Neural cell (in vitro differentiated cells): ENCODE measurements around the gene PAOX. TPM values are rescaled to one million over a fixed set of nuclear protein-coding genes. Genes with fewer than 3 reads are reported as not detected.

Experiments used
- H2AFZ ChIP-seq: fragments of 200-600, 300-800 bp; sonication (generic), shearing (Covaris generic); 2 replicates; pipeline ENCODE4 v1.6.0; 2014; ENCODE audit warnings: low read depth, mild to moderate bottlenecking, antibody characterized with exemption, low read length, moderate library complexity
- H3F3A ChIP-seq: fragments of 200-600 bp; shearing (Covaris generic); 2 replicates; pipeline ENCODE4 v1.6.1; 2016; ENCODE audit warnings: mild to moderate bottlenecking, moderate library complexity, mixed read lengths, antibody characterized with exemption, low read length; ENCODE audit not compliant: insufficient read depth, poor library complexity, severe bottlenecking
- H3K27ac ChIP-seq: fragments of 200-600, 300-800 bp; sonication (generic), shearing (Covaris generic); 2 replicates; pipeline ENCODE4 v1.5.1; 2014; ENCODE audit warnings: mild to moderate bottlenecking, low read length, moderate library complexity
- H3K27me3 ChIP-seq: fragments of 300-800, 200-600 bp; sonication (generic), shearing (Covaris generic); 2 replicates; pipeline ENCODE4 v1.6.0; 2014; ENCODE audit warnings: mild to moderate bottlenecking, low read depth, low read length, moderate library complexity; ENCODE audit not compliant: insufficient read depth
- H3K36me3 ChIP-seq: fragments of 300-800, 200-600 bp; sonication (generic), shearing (Covaris generic); 2 replicates; pipeline ENCODE4 v1.5.1; 2014; ENCODE audit warnings: mild to moderate bottlenecking, antibody characterized with exemption, low read length, moderate library complexity; ENCODE audit not compliant: insufficient read depth
- H3K4me2 ChIP-seq: fragments of 300-800, 200-600 bp; sonication (generic), shearing (Covaris generic); 2 replicates; pipeline ENCODE4 v1.6.0; 2014; ENCODE audit warnings: mild to moderate bottlenecking, low read length
- H3K4me3 ChIP-seq: fragments of 300-800, 200-600 bp; sonication (generic), shearing (Covaris generic); 2 replicates; pipeline ENCODE4 v1.5.1; 2014; ENCODE audit warnings: mild to moderate bottlenecking, low read length, moderate library complexity
- H3K79me2 ChIP-seq: fragments of 200-600 bp; shearing (Covaris generic); replicated peaks from 2 replicates; pipeline ENCODE4 v1.6.0; 2014; ENCODE audit warnings: mild to moderate bottlenecking, low read length, moderate library complexity; ENCODE audit not compliant: insufficient read depth
- H3K9ac ChIP-seq: fragments of 300-800, 200-600 bp; sonication (generic), shearing (Covaris generic); 2 replicates; pipeline ENCODE4 v1.6.1; 2016; ENCODE audit warnings: mild to moderate bottlenecking, low read length, mixed read lengths
- H3K9me2 ChIP-seq: fragments of 200-600 bp; shearing (Covaris generic); 2 replicates; pipeline ENCODE4 v1.6.1; 2016; ENCODE audit warnings: mild to moderate bottlenecking, low read length, mixed read lengths; ENCODE audit not compliant: insufficient read depth
- H3K9me3 ChIP-seq: fragments of 200-600, 300-800 bp; sonication (generic), shearing (Covaris generic); 2 replicates; pipeline ENCODE4 v1.6.1; 2016; ENCODE audit warnings: mild to moderate bottlenecking, mixed run types, low read length, moderate library complexity, mixed read lengths
- H4K20me1 ChIP-seq: fragments of 200-600 bp; shearing (Covaris generic); 2 replicates; pipeline ENCODE4 v1.6.1; 2016; ENCODE audit warnings: mild to moderate bottlenecking, mixed run types; ENCODE audit not compliant: insufficient read depth
- EP300 ChIP-seq: fragments of 450-650 bp; conservative IDR thresholded peaks from 2 replicates; pipeline ENCODE4 v1.6.1; 2014; ENCODE audit warnings: antibody characterized with exemption, mild to moderate bottlenecking, moderate library complexity; ENCODE audit not compliant: poor library complexity, severe bottlenecking
- EZH2 ChIP-seq: fragments of 200-600, 300-800 bp; shearing (Covaris generic), sonication (generic); IDR thresholded peaks from 2 replicates; pipeline ENCODE4 v1.6.1; 2014; ENCODE audit warnings: antibody characterized with exemption, low read length, borderline replicate concordance, mild to moderate bottlenecking; ENCODE audit not compliant: insufficient read depth, poor library complexity, severe bottlenecking
- MXI1 ChIP-seq: fragments of 450-650 bp; conservative IDR thresholded peaks from 2 replicates; pipeline ENCODE4 v1.6.1; 2014; ENCODE audit warnings: antibody characterized with exemption, mild to moderate bottlenecking; ENCODE audit not compliant: poor library complexity, severe bottlenecking
- POLR2AphosphoS5 ChIP-seq: IDR thresholded peaks from 2 replicates; pipeline ENCODE4 v1.6.1; 2012
- RAD21 ChIP-seq: fragments of 450-650 bp; conservative IDR thresholded peaks from 2 replicates; pipeline ENCODE4 v1.6.1; 2014; ENCODE audit warnings: antibody characterized with exemption, mild to moderate bottlenecking, moderate library complexity
- SMC3 ChIP-seq: fragments of 450-650 bp; conservative IDR thresholded peaks from 2 replicates; pipeline ENCODE4 v1.6.1; 2014; ENCODE audit warnings: antibody characterized with exemption, mild to moderate bottlenecking, moderate library complexity; ENCODE audit not compliant: poor library complexity
- TAF1 ChIP-seq: IDR thresholded peaks from 2 replicates; pipeline ENCODE4 v1.6.1; 2012; ENCODE audit warnings: low read depth
- polyA plus RNA-seq: library from polyadenylated mRNA; depleted of rRNA; stranded (reverse); fragments of >200 nt; gene quantifications from 2 replicates; pipeline ENCODE4 v1.2.3, GENCODE V29; 2014
- TF ChIP-seq, protein P1 (sequence below): IDR thresholded peaks from 2 replicates; pipeline ENCODE4 v1.6.1; 2012; ENCODE audit warnings: borderline replicate concordance
- TF ChIP-seq, protein P2 (sequence below): fragments of 450-650 bp; IDR thresholded peaks from 2 replicates; pipeline ENCODE4 v1.5.1; 2014; ENCODE audit warnings: antibody characterized with exemption, mild to moderate bottlenecking, moderate library complexity; ENCODE audit not compliant: poor library complexity, severe bottlenecking

The PAOX gene
- polyA plus RNA-seq, 1 donor from 2014 or later = 3.0 TPM

- Histone ChIP-seq H3K9me2 (no peaks in the 10 kb centered on the region), H2AFZ (no peak overlapping the region), H3K4me3 (no peak overlapping the region), H3K36me3 (no peaks in the 10 kb centered on the region), H3F3A (no peaks in the 10 kb centered on the region), H3K27me3 (no peaks in the 10 kb centered on the region), H3K4me2 (no peak overlapping the region), H4K20me1 (no peaks in the 10 kb centered on the region), H3K79me2 (peaks cover 10% of the 10 kb centered on the region), H3K9me3 (no peaks in the 10 kb centered on the region), H3K27ac (no peak overlapping the region), H3K9ac (no peak overlapping the region)
- TF ChIP-seq TAF1 (no peak), POLR2AphosphoS5 (no peak), EZH2 (no peak), EP300 (no peak), MXI1 (no peak), RAD21 (no peak)
- TF ChIP-seq, protein P1, sequence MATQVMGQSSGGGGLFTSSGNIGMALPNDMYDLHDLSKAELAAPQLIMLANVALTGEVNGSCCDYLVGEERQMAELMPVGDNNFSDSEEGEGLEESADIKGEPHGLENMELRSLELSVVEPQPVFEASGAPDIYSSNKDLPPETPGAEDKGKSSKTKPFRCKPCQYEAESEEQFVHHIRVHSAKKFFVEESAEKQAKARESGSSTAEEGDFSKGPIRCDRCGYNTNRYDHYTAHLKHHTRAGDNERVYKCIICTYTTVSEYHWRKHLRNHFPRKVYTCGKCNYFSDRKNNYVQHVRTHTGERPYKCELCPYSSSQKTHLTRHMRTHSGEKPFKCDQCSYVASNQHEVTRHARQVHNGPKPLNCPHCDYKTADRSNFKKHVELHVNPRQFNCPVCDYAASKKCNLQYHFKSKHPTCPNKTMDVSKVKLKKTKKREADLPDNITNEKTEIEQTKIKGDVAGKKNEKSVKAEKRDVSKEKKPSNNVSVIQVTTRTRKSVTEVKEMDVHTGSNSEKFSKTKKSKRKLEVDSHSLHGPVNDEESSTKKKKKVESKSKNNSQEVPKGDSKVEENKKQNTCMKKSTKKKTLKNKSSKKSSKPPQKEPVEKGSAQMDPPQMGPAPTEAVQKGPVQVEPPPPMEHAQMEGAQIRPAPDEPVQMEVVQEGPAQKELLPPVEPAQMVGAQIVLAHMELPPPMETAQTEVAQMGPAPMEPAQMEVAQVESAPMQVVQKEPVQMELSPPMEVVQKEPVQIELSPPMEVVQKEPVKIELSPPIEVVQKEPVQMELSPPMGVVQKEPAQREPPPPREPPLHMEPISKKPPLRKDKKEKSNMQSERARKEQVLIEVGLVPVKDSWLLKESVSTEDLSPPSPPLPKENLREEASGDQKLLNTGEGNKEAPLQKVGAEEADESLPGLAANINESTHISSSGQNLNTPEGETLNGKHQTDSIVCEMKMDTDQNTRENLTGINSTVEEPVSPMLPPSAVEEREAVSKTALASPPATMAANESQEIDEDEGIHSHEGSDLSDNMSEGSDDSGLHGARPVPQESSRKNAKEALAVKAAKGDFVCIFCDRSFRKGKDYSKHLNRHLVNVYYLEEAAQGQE = no peak
Measured at GRCh38 chr10:133401500-133401899, 22.4 kb downstream of the PAOX start.

GRCh38 chr10:133401981-133402725 is 23.1 kb downstream of the PAOX start:
- Histone ChIP-seq H3K79me2 (peaks cover 10% of the 10 kb centered on the region), H3K27me3 (no peaks in the 10 kb centered on the region), H3K9me2 (no peaks in the 10 kb centered on the region), H3K27ac (no peak overlapping the region), H3K4me2 (no peak overlapping the region), H2AFZ (no peak overlapping the region), H3K9me3 (no peaks in the 10 kb centered on the region), H3K36me3 (no peaks in the 10 kb centered on the region), H3F3A (no peaks in the 10 kb centered on the region), H3K9ac (no peak overlapping the region), H3K4me3 (no peak overlapping the region), H4K20me1 (no peaks in the 10 kb centered on the region)
- TF ChIP-seq POLR2AphosphoS5 = no peak
- no peak for TF ChIP-seq MXI1
- TF ChIP-seq, protein P2, sequence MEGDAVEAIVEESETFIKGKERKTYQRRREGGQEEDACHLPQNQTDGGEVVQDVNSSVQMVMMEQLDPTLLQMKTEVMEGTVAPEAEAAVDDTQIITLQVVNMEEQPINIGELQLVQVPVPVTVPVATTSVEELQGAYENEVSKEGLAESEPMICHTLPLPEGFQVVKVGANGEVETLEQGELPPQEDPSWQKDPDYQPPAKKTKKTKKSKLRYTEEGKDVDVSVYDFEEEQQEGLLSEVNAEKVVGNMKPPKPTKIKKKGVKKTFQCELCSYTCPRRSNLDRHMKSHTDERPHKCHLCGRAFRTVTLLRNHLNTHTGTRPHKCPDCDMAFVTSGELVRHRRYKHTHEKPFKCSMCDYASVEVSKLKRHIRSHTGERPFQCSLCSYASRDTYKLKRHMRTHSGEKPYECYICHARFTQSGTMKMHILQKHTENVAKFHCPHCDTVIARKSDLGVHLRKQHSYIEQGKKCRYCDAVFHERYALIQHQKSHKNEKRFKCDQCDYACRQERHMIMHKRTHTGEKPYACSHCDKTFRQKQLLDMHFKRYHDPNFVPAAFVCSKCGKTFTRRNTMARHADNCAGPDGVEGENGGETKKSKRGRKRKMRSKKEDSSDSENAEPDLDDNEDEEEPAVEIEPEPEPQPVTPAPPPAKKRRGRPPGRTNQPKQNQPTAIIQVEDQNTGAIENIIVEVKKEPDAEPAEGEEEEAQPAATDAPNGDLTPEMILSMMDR = no peak
- no peak for TF ChIP-seq TAF1
- no peak for TF ChIP-seq RAD21
- no peak for TF ChIP-seq EZH2
- TF ChIP-seq EP300 = no peak
- TF ChIP-seq, protein P1 = no peak
- no peak for TF ChIP-seq SMC3
